IPS DF 4.7 (cell line): ENCODE results near the gene GALNT7.

Experiments
- DNase-seq: peaks from one replicate; pipeline ENCODE4 v3.0.0-alpha.2; 2013; ENCODE audit warnings: low spot score; ENCODE audit errors: extremely low read depth

GALNT7 gene

DNA sequence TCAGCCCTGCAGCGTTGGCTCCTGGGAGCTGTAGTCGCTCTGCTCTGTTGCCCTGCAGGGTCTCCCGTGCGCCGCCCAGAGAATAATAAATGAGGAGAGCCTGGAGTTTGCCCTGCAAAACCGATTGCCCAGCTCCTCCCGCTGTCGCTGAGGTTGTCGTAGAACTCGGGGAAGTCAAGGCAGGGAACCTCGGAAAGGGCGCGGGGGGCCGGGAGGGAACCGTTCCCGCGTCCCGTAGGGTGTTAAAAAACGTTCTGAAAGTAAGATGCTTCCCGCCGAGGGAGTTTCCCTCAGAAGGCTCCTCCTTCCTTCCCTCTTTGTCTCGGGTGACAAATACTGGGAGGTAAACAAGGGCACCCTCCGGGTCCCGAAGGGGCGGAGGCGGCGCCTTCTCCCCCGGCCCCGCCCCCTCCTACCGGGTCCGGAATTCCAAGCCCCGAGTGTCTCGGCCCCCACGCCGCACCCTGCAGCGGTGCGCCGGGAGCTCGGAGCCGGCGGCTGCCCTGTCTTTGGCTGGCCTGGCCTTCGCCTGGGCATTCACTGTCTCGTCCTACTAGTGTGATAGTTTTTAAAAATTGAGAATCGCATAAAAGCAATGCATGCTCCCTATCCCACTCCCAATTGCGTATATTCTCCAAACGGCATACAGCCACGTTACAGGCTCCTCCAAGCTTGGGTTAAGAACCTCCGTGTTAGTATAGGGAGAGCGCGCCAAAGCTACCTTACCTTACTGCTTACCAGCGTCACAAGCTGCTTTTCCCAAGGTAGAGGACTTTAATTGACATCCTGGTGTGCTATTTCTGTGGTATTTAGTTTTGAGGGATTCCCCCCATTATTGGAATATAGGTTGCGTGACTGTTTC, 166.5 kb downstream of the GALNT7 start:
- DNase-seq = no peak

DNA sequence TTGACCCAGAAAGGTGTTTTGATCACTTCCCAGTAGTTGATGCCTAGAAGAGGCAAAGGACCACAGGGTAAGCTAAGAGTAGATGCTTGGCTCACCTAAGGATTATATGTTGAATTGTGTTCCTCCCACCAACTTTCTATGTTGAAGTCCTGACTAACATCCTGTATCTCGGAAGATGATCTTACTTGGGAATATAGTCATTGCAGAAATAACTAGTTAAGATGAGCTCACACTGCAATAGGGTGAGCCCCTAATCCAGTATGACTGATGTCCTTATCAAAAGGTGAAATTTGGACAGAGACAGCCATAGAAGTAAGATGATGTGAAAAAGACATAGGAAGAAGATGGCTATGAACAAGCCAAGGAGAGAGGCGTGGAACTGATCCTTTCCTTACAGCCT, 168.9 kb downstream of the GALNT7 start:
- DNase-seq = no peak

DNA sequence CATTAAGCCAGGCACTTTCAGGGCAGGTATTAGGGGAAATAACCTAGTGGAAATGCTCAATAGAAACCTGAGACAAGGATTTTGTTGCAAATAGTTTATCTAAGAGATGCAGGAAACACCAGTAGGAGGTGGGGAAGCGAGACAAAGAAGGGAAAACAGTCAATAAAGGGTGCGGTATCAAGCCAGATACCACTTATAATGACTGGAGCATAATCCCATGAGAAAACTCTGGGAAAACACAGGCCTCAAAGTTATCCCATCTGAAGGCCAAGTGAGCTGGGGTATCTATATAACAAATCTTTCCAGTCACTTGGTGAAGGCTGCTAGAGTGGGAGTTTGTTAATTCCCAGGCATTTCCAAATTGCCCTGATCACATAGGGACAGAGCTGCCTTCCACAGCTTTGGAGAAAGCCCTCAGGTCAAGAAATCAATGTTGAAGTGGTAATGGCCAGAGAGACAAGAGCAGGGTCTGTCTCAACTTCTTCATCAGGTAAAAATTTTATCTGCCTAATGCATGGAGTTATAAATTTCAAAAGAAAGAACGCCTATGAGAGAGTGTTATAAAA, 175.3 kb downstream of the GALNT7 start:
- DNase-seq = no peak

DNA sequence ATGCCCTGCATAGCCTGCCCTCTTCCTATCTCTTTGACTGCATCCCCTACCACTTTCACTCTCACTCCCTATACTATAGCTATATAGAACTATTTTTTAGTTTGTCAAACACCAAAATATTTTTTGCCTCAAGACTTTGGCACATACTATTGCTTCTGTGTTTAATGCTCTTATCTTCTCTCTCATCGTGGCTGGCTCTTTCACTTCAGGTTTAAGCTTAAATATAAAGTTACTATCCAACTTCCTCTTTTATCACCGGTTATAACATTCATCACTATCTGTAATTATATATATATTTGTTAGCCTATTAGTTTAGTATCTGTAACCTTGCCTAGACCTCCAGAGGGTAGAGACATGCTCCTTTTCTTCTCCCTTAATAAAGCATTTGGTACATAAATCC, 177.0 kb downstream of the GALNT7 start:
- DNase-seq = no peak

DNA sequence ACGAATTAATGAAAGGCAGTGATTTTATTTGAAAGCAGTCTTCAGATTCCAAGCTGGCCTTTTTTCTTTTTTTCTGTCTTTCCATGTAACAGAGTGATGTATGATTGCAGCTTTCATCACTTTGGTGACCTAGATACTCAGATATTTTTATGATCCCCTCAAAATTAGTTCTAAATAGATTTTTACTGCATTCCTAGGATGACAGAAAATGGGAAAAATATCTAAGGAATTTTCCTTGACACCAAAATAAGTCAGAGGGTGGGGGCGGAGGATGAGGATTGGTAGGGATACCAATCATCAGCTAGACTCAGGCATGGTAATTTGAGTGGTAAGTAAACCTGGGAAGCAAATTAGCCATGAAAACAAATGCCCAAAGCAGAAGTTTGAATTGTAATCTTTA, 177.5 kb downstream of the GALNT7 start:
- no peak for DNase-seq

DNA sequence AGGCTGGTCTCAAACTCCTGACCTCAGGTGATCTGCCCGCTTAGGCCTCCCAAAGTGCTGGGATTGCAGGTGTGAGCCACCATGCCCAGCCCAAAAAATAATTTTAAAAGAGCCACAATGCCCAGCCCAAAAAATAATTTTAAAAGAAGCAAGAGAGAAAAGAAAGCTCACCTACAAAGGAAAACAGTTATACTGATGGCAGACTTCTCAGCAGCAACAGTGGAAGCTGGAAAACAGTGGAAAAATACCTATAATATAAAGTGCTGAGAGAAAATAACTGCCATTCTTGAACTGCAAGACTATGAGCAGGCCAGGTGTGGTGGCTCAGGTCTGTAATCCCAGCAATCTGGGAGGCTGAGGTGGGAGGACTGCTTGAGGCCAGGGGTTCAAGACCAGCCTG, 178.9 kb downstream of the GALNT7 start:
- no peak for DNase-seq

DNA sequence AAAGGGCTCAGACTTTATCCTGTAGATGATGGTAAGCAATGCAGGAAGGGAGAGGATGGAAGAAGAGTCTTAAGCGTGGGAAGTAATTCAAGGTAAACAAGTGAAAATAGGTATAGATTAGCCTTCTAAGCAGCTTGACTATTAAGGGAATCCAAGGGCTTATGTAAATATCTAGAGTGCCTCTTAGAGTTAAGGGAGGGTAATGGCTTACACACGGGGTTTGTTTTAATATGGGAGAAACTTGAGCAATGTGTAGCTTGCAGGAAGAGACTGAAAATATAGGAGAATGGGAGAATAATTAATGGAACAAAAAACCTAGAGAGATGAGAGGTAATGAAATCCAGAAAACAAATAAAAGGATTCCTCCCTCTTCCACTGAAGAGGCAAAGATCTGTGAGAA, 189.3 kb downstream of the GALNT7 start:
- no peak for DNase-seq

DNA sequence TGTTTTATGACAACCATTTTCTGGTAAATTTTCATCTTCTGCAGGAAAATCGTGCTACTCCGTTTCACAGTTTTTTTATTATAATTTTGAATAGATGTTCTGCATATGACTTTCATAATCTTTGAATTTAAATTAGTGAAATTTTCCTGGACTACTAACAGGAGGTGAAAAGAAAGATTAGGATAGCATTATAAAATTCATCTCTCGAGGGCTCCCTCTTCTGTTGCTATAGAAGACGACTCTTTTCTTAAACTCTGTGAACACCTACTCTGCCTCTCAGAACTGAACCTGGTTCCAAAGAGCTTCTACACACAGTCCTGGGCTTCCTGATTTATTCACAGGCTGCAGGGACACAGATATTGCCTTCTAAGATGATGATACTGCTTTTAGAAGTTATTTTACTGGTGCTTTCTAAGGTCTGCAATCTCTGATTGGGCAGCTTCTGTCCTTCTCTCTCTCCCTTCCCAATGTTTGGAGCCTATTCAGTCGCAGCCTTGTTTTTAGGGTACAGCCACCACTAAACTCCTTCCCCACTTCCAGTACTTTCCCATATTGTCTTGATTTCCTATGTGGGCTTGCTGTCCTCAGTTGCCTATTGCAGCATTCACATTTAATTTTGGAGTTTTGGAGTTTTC, 192.1 kb downstream of the GALNT7 start:
- DNase-seq = no peak

DNA sequence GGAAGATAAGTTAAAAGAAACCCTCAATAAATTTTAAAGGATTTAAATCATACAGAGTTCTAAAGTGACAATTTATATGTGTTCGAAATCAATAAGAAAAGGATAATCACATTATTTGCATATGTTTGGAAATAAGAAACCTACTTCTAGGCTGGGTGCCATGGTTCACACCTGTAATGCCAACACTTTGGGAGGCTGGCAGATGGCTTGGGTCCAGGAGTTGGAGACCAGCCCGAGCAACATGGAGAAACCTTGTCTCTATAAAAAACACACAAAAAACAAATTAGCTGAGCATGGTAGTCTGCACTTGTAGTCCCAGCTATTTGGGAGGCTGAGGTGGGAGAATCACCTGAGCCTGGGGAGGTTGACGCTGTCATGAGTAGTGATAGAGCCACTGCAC, 194.1 kb downstream of the GALNT7 start:
- DNase-seq = no peak

DNA sequence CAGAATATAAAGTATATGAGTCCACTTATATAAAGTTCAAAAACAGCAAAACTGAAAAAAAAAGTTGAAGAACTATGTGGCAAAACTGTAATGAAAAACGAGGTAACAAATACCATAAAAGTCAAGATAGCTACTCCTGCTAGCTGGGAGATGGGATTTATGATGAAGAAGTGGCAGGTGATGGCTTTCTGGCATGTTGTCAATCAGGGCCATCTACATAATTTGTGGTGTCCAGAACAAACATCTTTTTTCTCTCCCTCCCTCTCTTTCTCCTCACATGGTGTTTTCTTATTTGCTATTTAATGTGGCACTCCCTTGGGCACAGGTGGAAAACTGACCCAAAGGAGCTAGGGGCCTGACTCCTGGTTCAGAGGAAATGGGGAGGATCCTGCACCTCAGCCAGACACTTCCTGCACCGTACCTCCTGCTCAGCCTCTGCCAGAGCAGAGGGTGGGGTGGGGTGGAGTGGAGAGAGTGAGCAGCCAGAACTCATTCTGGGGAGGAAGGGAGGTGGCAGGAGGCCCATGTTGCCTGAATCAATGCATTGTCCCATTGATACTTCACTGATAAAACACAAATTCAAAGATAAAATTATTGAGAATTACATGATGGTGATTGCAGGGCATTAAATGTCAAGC, 196.9 kb downstream of the GALNT7 start:
- DNase-seq = no peak

DNA sequence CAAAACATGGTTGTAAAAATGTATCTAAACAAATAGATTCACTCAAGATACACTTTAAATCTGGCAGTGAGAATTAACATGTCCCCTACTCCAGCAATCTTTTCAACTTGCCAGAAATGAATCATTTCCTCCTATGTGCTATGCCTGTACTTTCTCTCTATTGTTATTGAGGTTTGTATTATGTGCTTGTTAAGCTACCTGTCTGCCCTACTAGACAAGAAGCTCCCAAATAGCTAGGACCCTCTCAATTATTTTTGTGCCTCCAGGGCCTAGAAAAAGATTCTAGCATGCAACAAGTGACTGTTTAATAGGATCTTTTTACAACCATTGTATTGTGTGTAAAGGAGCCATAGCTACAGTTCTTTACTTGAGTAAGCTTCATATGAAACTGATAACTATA, 198.7 kb downstream of the GALNT7 start:
- DNase-seq = no peak

DNA sequence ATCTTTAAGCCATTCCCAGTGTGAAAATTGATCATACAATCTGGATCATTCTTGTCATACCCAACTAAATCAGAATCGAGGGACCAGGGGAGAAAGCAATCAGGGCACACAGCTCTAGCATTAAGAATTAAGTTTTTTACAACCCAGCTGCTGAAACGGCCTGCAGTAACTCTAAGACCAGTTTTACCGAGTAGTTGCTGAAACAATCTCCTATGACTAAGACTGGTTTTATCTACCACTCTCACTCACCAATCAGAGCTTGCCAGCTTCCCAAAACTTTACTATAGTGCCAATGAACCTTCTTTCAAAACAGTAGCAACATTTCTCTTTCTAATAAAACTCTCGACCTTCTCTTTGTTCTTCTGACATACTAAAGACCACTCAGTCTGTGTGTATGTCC, 199.3 kb downstream of the GALNT7 start:
- DNase-seq = no peak

DNA sequence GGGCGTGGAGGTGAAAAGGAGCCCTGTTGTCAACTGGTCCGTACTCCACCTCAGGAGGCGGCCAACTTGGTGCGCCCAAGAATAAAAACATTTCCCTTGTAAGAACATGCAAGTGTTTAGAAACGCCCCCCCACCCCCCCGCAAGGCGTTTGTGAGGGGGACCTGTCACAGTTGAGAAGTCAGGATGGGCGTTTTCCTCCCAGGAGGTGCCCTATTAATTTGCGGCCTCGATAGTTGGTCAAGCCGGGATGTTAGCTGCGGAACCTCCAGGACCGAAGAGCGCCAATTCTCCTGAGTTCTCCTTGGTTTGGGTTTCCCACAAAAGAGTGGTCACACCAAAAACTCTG, 201.5 kb downstream of the GALNT7 start:
- DNase-seq = no peak

DNA sequence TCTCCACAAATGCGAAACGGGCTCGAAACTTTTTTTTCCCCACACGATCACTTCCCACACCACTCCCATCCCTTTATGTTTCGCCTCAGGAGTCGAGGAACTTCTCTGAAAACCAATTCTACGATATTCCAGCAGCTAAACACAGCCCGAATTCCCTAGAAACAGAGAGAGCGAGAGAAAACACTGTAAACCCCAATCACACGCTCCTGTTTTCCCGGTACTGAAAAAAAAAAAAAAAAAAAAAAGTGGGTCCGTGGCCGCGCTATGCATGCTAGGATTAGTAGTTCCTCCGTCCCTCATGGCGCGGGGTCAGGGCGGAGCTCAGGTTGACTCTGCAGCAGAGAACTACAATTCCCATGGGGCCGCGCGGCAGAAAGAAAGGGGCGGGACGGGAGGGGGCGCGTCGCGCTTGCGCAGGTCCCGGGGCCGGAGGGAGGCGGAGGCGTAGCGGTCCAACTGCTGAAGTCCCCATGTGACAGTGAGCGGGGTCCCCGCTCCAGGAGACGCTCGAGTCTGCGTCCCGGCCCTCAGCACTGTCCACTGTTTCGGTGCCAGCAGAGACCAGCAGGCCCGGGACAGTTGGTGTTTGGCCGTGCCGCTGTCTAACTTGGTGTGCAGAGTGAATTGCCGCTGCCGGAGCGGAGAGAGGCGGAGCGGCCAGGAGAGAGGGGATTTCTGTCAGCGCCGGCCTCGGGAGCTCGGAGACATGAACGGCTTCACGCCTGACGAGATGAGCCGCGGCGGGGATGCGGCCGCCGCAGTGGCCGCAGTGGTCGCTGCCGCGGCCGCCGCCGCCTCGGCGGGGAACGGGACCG, 202.1 kb downstream of the GALNT7 start, which contains the start of gene SAP30:
SAP30 (plus strand) TSS at position 478 of the 815 bp plus-strand sequence; CDS start at position 707, 229 bp downstream.
- DNase-seq = peak; percentile 75

DNA sequence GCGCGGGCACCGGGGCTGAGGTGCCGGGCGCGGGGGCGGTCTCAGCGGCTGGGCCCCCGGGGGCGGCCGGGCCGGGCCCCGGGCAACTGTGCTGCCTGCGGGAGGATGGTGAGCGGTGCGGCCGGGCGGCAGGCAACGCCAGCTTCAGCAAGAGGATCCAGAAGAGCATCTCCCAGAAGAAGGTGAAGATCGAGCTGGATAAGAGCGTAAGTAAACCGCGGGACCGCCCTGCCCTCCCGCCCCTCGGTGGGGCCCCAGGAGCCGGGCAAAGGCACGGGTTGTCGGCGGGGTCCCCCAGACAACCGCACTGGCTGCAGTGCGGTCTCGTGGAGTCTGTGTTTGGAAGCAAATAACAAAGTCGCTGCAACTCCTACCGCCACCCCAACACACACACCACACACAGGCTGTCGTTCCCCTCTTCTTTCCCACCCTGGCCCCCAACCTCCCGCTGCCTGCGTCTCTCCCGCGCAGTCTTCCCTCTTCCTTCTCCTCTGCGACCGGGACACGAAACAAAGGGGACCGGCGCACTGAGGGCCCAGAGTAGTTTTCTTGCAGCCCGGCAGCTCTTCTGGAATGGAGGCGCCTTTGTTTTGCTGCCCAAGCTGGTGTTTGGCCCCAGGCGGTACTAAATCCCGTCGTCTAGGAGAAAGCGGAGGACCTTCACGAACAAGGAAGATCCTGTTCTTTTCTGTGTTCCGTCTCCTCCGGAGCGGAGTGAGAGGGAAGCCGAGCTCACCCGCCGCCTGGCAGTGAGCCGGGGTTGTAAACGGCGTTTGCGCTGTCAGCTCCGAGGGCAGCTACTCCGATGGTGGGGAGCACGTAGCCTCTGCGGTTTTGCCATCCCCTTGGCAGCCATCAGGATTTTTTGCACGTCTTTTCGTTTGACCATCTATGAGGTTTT, 202.9 kb downstream of the GALNT7 start:
- no peak for DNase-seq
